Bone marrow (tissue), 2 donors: ENCODE results near the gene KLHL29.

Experiments
- DNase-seq, 2 donors: peaks; one replicate each; lab custom pipeline; 2025; lab: John Stamatoyannopoulos, UW

The KLHL29 gene

GRCh38 chr2:23697256-23698075, 312.5 kb downstream of the KLHL29 start:
- no peak for DNase-seq

GRCh38 chr2:23698116-23698693, 313.2 kb downstream of the KLHL29 start:
- no peak for DNase-seq

GRCh38 chr2:23698721-23699579, 314.0 kb downstream of the KLHL29 start:
- DNase-seq, result no peak

- no peak for DNase-seq
These were observed 314.6 kb downstream of the KLHL29 start for GRCh38 chr2:23699580-23699925.

GRCh38 chr2:23700627-23701026, 315.6 kb downstream of the KLHL29 start:
- DNase-seq, result no peak

GRCh38 chr2:23703037-23703582, 318.1 kb downstream of the KLHL29 start:
- DNase-seq, result no peak

GRCh38 chr2:23703583-23704385, 318.8 kb downstream of the KLHL29 start:
- DNase-seq, result no peak

GRCh38 chr2:23705771-23706612, 321.0 kb downstream of the KLHL29 start:
- DNase-seq, result no peak

- no peak for DNase-seq
These were observed 321.7 kb downstream of the KLHL29 start for GRCh38 chr2:23706613-23707078.

- no peak for DNase-seq
These were observed 322.1 kb downstream of the KLHL29 start for GRCh38 chr2:23707096-23707495.

GRCh38 chr2:23708771-23709170, 323.8 kb downstream of the KLHL29 start:
- DNase-seq, result no peak

GRCh38 chr2:23709311-23709710, 324.3 kb downstream of the KLHL29 start:
- DNase-seq, result no peak

- no peak for DNase-seq
These were observed 327.2 kb downstream of the KLHL29 start for GRCh38 chr2:23711979-23712755.

GRCh38 chr2:23712756-23713151, 327.8 kb downstream of the KLHL29 start:
- no peak for DNase-seq

GRCh38 chr2:23713351-23713750, 328.4 kb downstream of the KLHL29 start:
- no peak for DNase-seq

GRCh38 chr2:23718931-23719700, 334.1 kb downstream of the KLHL29 start:
- DNase-seq, result no peak

GRCh38 chr2:23719716-23720115, 334.7 kb downstream of the KLHL29 start:
- no peak for DNase-seq

GRCh38 chr2:23720705-23721453, 335.9 kb downstream of the KLHL29 start:
- no peak for DNase-seq
